ENCODE measurements around the gene CYP2A7.
"Not testable (repeated sequence)": the region's sequence is repeated elsewhere in the genome, so short reads cannot be mapped to it uniquely, and the experiment has no call there.

Gene CYP2A7, protein sequence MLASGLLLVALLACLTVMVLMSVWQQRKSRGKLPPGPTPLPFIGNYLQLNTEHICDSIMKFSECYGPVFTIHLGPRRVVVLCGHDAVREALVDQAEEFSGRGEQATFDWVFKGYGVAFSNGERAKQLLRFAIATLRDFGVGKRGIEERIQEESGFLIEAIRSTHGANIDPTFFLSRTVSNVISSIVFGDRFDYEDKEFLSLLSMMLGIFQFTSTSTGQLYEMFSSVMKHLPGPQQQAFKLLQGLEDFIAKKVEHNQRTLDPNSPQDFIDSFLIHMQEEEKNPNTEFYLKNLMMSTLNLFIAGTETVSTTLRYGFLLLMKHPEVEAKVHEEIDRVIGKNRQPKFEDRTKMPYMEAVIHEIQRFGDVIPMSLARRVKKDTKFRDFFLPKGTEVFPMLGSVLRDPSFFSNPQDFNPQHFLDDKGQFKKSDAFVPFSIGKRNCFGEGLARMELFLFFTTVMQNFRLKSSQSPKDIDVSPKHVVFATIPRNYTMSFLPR

DNA sequence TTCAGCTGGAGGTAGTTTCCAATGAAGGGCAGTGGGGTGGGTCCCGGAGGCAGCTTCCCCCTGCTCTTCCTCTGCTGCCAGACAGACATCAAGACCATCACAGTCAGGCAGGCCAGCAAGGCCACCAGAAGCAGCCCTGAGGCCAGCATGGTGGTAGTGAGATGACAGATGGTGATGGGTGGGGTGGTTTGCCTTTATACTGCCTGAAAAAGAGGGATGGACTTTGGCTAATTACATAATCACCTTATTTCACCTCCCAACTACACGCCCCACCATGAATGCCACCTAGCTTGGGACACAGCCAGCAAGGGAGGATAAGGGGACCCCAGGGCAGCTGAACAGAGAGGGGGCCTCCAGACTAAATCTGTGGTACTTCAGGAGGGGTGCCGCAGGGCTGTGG lies at the start of gene CYP2A7:
TSS of gene CYP2A7 (minus strand) at position 170 of the 400 bp plus-strand sequence. CDS start at position 149, 21 bp downstream.
- DNase-seq (ENCODE audit: extremely low read depth, low read depth) = not testable (repeated sequence)

DNA sequence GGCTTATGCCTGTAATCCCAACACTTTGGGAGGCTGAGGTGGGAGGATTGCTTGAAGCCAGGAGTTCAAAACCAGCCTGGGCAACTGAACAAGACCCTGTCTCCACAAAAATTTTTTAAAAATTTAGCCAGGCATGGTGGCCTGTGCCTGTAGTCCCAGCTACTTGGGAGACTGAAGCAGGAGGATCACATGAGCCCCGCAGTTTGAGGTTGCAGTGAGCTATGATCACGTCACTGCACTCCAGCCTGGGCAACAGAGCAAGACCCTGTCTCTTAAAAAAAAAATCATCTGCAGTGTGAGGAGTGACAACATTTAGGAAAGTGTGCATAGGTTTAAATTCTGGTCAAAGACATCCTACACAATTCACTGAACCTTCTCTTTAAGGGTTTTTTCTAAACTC lies 48.8 kb upstream of the CYP2A7 start:
- DNase-seq (ENCODE audit: extremely low read depth, low read depth) = not testable (repeated sequence)

DNA sequence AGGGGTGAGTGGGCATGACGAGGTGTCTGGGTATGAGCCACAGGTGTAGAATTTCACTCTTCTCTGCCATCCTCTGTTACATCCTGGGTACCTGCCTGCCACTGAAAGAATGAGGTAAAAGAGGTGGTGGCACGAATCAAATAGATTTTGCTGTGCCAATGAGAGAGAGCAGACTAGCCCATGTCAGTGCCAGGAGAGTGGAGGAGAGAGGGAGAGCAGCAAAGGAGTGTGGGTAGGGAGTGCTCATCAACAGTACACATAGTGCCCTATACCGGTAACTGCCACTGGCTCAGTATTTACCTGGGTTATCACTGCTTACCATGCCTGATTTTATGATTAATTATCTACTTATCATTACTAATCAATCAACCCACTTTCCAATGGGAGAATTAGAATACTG lies 47.9 kb upstream of the CYP2A7 start:
- DNase-seq (ENCODE audit: extremely low read depth, low read depth) = not testable (repeated sequence)

DNA sequence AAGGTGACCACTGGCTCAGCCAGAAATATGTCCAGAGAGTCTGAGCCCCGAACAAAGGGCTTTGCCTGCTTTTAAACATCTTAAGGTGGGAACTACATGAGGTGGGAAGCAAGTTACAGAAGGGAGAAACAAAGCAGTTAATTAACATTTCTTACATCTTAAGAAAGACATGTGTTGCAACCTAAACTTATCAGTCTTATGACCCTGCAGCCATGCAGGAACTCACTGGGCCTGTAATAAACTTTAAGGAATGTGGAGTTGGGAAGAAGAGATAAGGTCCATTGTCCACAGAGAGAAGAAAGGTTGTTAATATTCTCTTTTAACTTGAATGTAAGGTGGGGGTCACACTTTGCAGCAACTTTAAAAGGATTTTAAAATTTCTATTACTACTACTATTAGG lies 46.8 kb upstream of the CYP2A7 start:
- TF ChIP-seq, protein P1, sequence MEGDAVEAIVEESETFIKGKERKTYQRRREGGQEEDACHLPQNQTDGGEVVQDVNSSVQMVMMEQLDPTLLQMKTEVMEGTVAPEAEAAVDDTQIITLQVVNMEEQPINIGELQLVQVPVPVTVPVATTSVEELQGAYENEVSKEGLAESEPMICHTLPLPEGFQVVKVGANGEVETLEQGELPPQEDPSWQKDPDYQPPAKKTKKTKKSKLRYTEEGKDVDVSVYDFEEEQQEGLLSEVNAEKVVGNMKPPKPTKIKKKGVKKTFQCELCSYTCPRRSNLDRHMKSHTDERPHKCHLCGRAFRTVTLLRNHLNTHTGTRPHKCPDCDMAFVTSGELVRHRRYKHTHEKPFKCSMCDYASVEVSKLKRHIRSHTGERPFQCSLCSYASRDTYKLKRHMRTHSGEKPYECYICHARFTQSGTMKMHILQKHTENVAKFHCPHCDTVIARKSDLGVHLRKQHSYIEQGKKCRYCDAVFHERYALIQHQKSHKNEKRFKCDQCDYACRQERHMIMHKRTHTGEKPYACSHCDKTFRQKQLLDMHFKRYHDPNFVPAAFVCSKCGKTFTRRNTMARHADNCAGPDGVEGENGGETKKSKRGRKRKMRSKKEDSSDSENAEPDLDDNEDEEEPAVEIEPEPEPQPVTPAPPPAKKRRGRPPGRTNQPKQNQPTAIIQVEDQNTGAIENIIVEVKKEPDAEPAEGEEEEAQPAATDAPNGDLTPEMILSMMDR (IDR thresholded peaks at IDR 0.05; ENCODE audit: low read depth, low read length) = no peak
- DNase-seq (ENCODE audit: extremely low read depth, low read depth) = no peak

GRCh38 chr19:40927567-40927966 lies 45.5 kb upstream of the CYP2A7 start:
- TF ChIP-seq, protein P1 (IDR thresholded peaks at IDR 0.05; ENCODE audit: low read depth, low read length) = no peak
- no peak for DNase-seq (ENCODE audit: extremely low read depth, low read depth)

DNA sequence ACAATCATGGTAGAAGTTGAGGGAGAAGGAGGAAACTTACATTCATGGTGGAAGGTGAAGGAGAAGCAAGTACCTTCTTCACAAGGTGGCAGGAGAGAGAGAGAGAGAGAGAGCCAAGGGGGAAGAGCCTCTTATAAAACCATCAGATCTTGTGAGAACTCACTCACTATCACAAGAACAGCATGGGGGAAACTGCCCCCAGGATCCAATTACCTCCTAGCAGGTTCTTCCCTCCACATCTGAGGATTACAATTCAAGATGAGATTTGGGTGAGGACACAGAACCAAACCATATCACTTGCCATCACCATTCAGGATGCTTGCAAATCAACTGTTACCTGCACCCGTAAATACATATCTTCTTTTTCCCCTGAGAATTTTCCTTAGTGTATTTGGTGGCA lies 44.2 kb upstream of the CYP2A7 start:
- not testable (repeated sequence) for DNase-seq (ENCODE audit: extremely low read depth, low read depth)

GRCh38 chr19:40923934-40924391 lies 41.9 kb upstream of the CYP2A7 start:
- TF ChIP-seq, protein P1 (IDR thresholded peaks at IDR 0.05; ENCODE audit: low read depth, low read length) = no peak
- no peak for DNase-seq (ENCODE audit: extremely low read depth, low read depth)

DNA sequence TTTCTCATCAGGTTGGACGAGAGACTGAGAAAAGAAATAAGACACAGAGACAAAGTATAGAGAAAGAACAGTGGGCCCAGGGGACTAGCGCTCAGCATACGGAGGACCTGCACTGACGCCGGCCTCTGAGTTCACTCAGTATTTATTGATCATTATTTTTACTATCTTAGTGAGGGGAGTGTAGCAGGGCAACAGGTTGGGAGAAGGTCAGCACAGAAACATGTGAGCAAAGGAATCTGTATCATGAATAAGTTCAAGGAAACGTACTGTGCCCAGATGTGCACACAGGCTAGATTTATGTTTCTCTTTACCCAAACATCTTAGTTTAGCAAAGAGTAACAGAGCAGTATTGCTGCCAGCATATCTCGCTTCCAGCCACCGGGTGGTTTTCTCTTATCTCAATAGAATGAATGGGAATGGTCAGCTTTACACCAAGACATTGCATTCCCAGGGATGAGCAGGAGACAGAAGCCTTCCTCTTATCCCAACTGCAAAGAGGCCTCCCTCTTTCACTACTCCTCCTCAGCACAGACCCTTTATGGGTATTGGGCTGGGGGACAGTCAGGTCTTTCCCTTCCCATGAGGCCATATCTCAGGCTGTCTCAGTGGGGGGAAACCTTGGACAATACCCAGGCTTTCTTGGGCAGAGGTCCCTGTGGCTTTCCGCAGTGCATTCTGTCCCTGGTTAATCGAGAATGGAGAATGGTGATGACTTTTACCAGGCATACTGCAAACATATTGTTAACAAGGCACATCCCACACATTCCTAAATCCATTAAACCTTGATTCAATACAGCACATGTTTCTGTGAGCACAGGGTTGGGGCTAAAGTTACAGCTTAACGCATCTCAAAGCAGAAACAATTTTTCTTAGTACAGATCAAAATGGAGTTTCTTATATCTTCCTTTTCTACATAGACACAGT lies 40.5 kb upstream of the CYP2A7 start:
- not testable (repeated sequence) for DNase-seq (ENCODE audit: extremely low read depth, low read depth)

DNA sequence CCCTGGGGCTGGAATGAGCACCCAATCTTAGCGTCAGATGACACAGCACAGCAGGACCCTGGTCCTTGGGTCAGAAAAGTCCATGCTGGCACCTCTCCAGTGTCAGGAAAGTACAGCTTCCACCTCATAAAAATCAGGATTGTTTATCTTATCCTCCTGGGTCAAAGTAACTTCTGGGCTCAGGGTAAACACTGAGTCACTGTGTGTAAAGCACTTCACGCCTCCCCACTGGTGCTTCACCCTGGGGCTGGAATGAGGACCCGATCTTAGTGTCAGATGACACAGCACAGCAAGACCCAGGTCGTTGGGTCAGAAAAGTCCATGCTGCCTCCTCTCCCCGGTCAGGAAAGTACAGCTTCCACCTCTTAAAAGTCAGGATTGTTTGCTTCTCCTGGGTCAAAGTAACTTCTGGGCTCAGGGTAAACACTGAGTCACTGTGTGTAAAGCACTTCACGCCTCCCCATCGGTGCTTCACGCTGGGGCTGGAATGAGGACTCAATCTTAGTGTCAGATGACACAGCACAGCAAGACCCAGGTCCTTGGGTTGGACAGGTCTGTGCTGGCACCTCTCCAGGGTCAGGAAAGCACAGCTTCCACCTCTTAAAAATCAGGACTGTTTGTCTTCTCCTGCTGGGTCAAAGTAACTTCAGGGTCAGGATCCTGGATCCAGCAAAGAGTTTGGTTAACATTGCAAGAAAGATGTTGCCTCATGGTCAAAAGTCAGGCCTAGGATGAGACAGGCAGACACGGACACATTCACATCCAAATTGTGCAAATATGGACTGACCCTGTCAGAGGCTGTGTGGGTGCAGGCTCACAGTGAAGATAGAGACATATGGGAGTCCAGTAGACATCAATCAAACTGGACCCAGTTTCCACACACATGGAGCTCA lies 39.2 kb upstream of the CYP2A7 start:
- no peak for DNase-seq (ENCODE audit: extremely low read depth, low read depth)
- TF ChIP-seq, protein P1 (IDR thresholded peaks at IDR 0.05; ENCODE audit: low read depth, low read length) = no peak
